Skeletal muscle cell (primary cell): ENCODE data around the gene OR8G1.
A peak's percentile ranks its signal among the peaks of the same experiment; 100 is the strongest.
"Not testable (repeated sequence)": the region's sequence is repeated elsewhere in the genome, so short reads cannot be mapped to it uniquely, and the experiment has no call there.

Source experiments
- DNase-seq: peaks from one replicate; pipeline ENCODE4 v3.0.0-alpha.2; 2010; ENCODE audit warnings: low read depth
- H3K4me3 ChIP-seq: 2 replicates; pipeline ENCODE4 v1.5.1; 2011; ENCODE audit warnings: low read depth, mild to moderate bottlenecking, control low read depth, low read length, moderate library complexity

The OR8G1 gene

GRCh38 chr11:124240621-124241397, at the start of gene OR8G1:
OR8G1 (plus strand) TSS chr11:124241095; CDS start chr11:124249676, 8,581 bp downstream.
- DNase-seq = no peak

DNA sequence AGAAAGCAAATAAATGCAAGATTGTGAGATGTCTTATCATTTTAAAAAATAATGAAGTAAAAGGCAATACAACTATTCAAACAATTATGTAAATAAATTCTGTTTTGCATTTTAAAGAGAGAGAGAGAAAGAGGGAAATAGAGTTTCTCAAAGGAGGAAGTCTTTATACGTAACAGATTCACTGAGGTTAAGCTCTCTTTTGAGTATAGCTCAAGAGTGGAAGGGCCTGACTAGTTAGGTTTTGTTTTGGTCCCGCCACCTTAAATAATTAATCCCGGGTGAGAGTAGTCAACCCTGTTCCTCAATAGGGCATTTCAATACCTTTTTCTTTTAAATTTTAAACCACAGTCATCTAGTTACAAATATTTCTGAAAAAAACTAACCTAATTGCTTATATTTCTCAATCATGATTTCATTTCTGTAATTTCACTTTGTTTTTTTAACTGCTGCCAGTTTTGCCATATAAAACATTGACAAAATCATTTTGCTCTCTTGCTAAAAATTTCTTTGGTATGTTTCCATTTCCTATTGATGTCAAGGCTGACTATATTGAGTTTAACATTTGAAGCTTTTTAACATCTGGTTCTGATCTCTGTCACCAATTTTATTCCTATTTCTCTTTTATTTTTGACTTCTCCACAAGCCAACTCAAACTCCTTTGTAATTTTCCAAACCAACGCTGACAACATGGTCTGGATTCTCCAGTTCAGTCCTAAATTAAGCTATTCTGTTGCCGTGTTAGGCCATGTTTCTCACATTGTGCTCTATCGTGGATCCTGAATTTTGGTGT, 47.5 kb upstream of the OR8G1 start:
- H3K4me3 ChIP-seq = no peak overlapping the region

More at GRCh38 chr11:124240621-124241397, at the start of gene OR8G1:
- H3K4me3 ChIP-seq = no peak within 1 kb of the TSS

DNA sequence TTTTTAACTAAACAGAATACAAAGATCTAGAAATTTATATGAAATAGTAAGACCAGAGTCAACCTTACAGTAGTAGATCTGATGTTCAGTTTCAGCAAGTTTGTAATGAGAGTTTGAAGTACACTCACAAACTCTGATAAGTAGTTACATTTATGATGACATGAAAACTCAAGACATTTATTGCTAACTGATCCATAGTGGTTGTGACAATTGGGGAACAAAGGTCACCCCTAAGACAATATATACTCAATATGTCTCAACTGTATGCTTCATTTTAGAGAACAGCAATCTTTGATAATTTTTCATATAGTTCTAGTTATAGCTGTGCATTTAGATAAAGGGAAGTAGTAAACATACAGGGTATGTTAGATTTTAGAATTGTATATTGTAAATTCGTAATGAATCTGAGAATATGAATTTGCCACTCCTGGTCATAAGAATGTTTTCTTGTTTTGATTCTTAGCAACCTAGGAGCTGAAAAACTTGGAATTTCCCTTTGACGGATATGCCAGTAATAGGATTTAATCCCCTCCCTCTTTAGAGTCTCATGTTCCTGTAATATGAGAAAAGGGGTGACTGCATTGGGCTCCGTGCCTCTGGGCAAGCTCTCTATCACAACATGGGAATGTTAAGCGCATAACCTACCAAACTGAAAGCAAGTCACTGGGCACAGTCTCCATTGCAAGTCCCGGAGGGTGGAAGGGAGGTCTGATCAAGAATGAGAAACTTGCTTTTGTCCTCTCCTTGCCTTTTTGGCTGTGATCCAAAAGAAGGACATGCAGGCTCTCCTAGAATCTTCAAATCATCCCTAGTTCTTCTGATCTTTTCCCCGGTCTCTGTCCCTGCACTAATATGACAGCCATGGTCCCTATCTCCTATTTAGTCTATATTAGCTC, 46.4 kb upstream of the OR8G1 start:
- H3K4me3 ChIP-seq = peak overlapping the region; percentile 11
- peak; percentile 11 for DNase-seq

More for the DNA sequence above, 47.5 kb upstream of the OR8G1 start:
- no peak for DNase-seq

DNA sequence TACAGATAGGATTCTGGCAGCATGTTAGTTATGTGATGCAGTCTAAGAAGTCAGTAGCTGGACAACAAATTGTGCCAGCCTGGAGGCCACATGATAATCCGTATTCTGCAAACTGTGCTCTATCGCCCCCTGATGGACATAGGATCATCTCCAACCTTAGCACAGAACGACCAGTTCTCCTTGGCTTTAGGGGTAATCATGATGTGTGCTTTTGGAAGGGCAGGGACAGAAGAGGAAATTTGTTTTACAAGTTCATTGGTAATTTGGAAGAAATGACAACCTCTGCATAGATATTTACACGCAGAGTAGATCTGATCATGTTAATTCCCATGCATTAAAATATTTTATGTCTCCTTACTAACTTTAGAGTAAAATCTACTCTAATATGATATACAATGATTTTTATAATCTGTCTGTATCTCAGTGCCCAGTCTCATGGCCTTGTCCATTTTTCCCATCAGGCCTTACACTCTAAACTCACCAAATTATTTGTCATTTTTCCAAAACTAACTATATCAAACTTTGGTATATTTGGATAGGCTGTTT, 45.6 kb upstream of the OR8G1 start:
- DNase-seq = peak; percentile 2

GRCh38 chr11:124197999-124198398, 42.9 kb upstream of the OR8G1 start:
- no peak overlapping the region for H3K4me3 ChIP-seq

More for the DNA sequence above, 45.6 kb upstream of the OR8G1 start:
- no peak overlapping the region for H3K4me3 ChIP-seq

DNA sequence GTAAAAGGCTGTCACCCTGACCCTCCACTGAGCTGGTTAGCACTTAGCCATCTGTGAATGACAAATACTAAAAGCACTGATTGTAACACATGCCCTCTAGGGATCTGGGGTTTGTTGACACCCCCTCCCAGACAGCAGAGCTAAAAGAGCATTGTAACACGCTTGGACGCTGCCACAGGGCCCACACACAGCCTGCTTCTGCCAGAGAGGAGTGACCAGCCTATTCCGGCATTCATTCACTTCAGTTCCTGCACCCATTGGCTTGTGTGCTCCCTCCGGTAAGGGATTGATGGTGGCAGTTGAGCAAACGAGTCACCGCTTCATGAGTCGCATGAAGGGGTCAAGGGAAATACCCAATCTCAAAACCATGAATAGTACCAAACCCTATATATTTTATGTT, 42.0 kb upstream of the OR8G1 start:
- H3K4me3 ChIP-seq = no peak overlapping the region
- no peak for DNase-seq

More at GRCh38 chr11:124197999-124198398, 42.9 kb upstream of the OR8G1 start:
- no peak for DNase-seq

GRCh38 chr11:124199702-124200101, 41.2 kb upstream of the OR8G1 start:
- H3K4me3 ChIP-seq = no peak overlapping the region
- peak; percentile 18 for DNase-seq

GRCh38 chr11:124200671-124201070, 40.2 kb upstream of the OR8G1 start:
- H3K4me3 ChIP-seq = no peak overlapping the region
- no peak for DNase-seq

DNA sequence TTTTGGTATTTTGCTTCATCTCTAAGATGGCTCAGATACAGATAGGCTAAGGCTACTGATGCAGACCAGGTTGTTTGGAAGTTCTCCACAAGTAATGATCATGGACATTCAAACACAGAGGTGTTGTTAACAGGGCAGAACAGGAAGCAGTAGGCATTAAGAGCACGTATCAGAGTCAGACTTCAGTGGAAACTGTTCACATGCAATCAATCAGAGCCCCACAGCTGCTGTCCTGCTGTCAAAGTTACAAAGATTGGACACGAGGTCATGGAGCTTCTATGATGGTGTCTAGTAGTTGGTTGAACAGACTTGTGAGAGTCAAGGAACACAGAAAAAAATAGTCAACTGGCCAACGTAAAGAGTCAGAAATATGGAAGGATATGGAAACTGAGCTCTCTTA, 37.9 kb upstream of the OR8G1 start:
- DNase-seq = no peak
- no peak overlapping the region for H3K4me3 ChIP-seq

GRCh38 chr11:124204008-124204407, 36.9 kb upstream of the OR8G1 start:
- H3K4me3 ChIP-seq = no peak overlapping the region
- DNase-seq = no peak

- H3K4me3 ChIP-seq = no peak overlapping the region
- DNase-seq = no peak
Measured at GRCh38 chr11:124207102-124207792, 33.6 kb upstream of the OR8G1 start.

DNA sequence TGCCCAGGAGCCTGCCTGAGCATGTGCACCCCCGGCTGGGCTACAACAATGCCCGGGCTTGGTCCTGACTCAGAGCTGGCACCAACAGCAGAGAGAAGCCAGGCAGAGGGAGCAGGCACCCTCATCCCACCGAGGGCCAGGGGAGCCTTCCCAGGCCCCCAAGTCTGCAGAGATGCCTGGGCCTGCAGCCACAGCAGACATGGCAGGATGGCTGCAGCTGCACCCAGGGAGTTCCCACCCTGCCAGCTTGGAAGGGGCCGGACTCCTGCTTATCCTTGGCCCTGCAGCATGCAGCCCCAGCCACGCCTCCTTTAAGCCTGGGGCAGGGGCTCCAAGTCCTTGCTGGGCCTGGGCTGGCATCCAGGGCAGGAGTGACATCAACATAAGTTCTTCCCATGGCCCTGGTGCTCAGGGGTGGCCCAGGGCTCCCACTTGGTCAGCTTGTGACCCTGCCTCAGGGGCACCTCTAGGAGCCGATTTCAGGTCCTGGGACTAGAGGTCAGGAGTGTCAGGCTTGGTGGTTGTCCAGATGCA, 31.0 kb upstream of the OR8G1 start:
- no peak for DNase-seq
- no peak overlapping the region for H3K4me3 ChIP-seq

DNA sequence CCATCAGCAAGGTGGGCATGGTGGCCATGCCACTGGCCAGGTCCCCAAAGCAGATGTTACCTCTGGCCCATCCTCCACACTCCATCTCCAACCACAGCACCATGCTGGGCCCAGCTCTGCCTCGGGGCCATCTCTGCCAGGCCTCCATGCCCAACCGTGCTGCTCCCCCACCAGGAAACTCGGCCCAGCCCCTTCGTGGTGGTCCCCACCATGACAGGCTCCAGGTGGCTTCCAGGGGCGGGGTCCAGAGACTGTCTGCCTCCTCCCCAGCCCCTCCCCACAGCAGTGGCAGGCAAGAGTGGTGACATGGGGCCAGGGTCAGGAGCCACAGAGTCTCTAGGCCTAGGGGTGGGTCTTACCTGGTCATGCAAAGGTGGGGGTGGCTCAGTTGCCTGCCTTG, 30.5 kb upstream of the OR8G1 start:
- no peak overlapping the region for H3K4me3 ChIP-seq

GRCh38 chr11:124211321-124211720, 29.6 kb upstream of the OR8G1 start:
- DNase-seq = no peak
- no peak overlapping the region for H3K4me3 ChIP-seq

More for the DNA sequence above, 30.5 kb upstream of the OR8G1 start:
- no peak for DNase-seq

- DNase-seq = no peak
- no peak overlapping the region for H3K4me3 ChIP-seq
Measured at GRCh38 chr11:124214027-124214426, 26.9 kb upstream of the OR8G1 start.

DNA sequence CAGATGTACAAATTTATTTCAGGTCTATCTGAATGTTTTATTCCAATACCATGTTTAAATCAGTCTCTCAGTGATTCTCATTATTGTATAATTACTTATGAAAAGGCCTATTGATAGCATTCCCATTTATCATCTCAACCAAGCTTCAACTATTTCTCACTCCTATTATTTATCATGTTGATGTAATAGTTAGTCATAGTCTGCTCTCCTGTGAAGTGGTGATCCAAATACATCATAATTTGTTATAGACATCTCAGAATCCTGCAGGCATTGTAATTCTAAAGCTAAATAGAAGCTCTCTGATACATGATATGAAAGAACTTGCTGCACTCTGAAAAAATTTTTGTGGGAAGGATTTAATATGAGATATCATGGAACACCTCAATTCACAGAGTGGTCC, 21.8 kb upstream of the OR8G1 start:
- H3K4me3 ChIP-seq = no peak overlapping the region
- DNase-seq = no peak

DNA sequence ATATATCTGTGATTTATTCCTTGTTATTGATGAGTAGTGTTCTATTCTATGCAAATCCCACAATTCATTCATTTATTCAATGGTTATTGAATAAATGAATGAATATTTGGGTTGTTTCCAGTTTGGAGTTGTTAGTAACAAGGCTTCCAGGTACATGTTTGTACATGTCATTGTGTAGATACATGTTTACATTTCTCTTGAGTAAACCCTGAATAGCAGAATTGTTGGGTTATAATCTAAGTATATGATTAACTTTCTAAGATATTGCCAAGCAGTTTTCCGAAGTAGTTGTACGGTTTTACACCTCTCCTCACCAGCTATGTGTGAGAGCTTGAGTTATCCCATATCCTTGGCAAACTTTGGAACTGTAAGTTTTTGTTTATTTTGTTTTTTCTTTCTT, 18.5 kb upstream of the OR8G1 start:
- H3K4me3 ChIP-seq = no peak overlapping the region

GRCh38 chr11:124224618-124225423, 16.1 kb upstream of the OR8G1 start:
- DNase-seq, H3K4me3 ChIP-seq: not testable (repeated sequence)

More for the DNA sequence above, 18.5 kb upstream of the OR8G1 start:
- no peak for DNase-seq
